B cell (primary cell): ENCODE results near the gene RAI1. TPM values are rescaled to one million over a fixed set of nuclear protein-coding genes. Genes with fewer than 3 reads are reported as not detected.

Experiments used
- ATAC-seq: fragments of 200-7000 bp; cut with Tn5 transposase; one replicate; pipeline ENCODE4 v1.10.0; 2021; ENCODE audit warnings: low read depth, mild to moderate bottlenecking, moderate number of reproducible peaks, moderate library complexity
- CTCF ChIA-PET: fragments of 350-600 bp; sonication (Branson Sonifier 250); formaldehyde crosslinking; loops from one replicate; lab custom pipeline; 2021; ENCODE audit warnings: antibody characterized with exemption, inconsistent platforms; lab: Charles Lee
- POLR2A ChIA-PET: fragments of 350-600 bp; sonication (Branson Sonifier 250); formaldehyde crosslinking; loops from one replicate; lab custom pipeline; 2021; ENCODE audit warnings: antibody characterized with exemption; lab: Charles Lee
- DNase-seq: peaks from one replicate; pipeline ENCODE4 v3.0.0; 2013
- H2AFZ ChIP-seq: 2 replicates; pipeline ENCODE4 v1.6.1; 2012; ENCODE audit warnings: mild to moderate bottlenecking, low read depth, low read length; ENCODE audit not compliant: insufficient read depth, poor library complexity, severe bottlenecking
- H3K27ac ChIP-seq, 2 donors: 1 replicate in 1 of 2; 2 replicates in 1 of 2; pipeline ENCODE4 v1.5.1; 2012 to 2013; ENCODE audit warnings: low read length in 2 of 2, mild to moderate bottlenecking in 2 of 2, moderate library complexity in 1 of 2
- H3K27me3 ChIP-seq, 4 experiments: fragments of 200-600 bp in 1 of 4; sonication (generic) in 1 of 4; replicated peaks in 1 of 4; 1 replicate in 2 of 4; 2 replicates in 2 of 4; pipeline versions ENCODE4 v1.6.1 to v1.7.0; 2013 to 2016; ENCODE audit warnings: low read length in 3 of 4, mild to moderate bottlenecking in 2 of 4, mixed read lengths in 1 of 4, moderate library complexity in 1 of 4; ENCODE audit not compliant: insufficient read depth in 4 of 4, control insufficient read depth in 3 of 4; ENCODE audit errors: control extremely low read depth in 1 of 4
- H3K36me3 ChIP-seq, 2 experiments: replicated peaks in 1 of 2; 1 replicate in 1 of 2; 2 replicates in 1 of 2; pipeline versions ENCODE4 v1.6.1 to v1.7.1; 2013; ENCODE audit warnings: low read length in 1 of 2; ENCODE audit not compliant: insufficient read depth in 2 of 2, control insufficient read depth in 1 of 2; ENCODE audit errors: control extremely low read depth in 1 of 2, extremely low read depth in 1 of 2
- H3K4me1 ChIP-seq, 2 donors: fragments of 200-600 bp in 1 of 2; sonication (generic) in 1 of 2; 1 replicate in 1 of 2; 2 replicates in 1 of 2; pipeline versions ENCODE4 v1.5.1 to v1.6.1; 2013 to 2017; ENCODE audit warnings: low read length in 2 of 2; ENCODE audit not compliant: control insufficient read depth in 2 of 2, insufficient read depth in 2 of 2
- H3K4me2 ChIP-seq: replicated peaks from 2 replicates; pipeline ENCODE3; 2012; ENCODE audit warnings: mild to moderate bottlenecking, low read depth, low read length; ENCODE audit not compliant: poor library complexity, severe bottlenecking
- H3K4me3 ChIP-seq, 5 experiments: fragments of 200-600 bp in 1 of 5; sonication (generic) in 1 of 5; 1 replicate in 3 of 5; 2 replicates in 2 of 5; pipeline versions ENCODE4 v1.5.1 to v1.7.0; 2011 to 2016; ENCODE audit warnings: low read length in 4 of 5, mild to moderate bottlenecking in 4 of 5, low read depth in 2 of 5, control low read depth in 1 of 5, moderate library complexity in 1 of 5; ENCODE audit not compliant: insufficient read depth in 1 of 5; ENCODE audit errors: control extremely low read depth in 1 of 5, extremely low read depth in 1 of 5
- H3K79me2 ChIP-seq: fragments of 200-600 bp; sonication (generic); one replicate; pipeline ENCODE4 v1.6.0; 2016; ENCODE audit warnings: low read length; ENCODE audit not compliant: control insufficient read depth, insufficient read depth
- H3K9ac ChIP-seq: fragments of 200-600 bp; sonication (generic); 2 replicates; pipeline ENCODE4 v1.6.1; 2017; ENCODE audit warnings: mild to moderate bottlenecking, low read length, moderate library complexity
- H3K9me3 ChIP-seq, 3 donors: one replicate each; pipeline versions ENCODE4 v1.6.1 to v1.7.1; 2013; ENCODE audit warnings: low read length in 2 of 3; ENCODE audit not compliant: control insufficient read depth in 2 of 3, insufficient read depth in 1 of 3; ENCODE audit errors: control extremely low read depth in 1 of 3
- H4K20me1 ChIP-seq: 2 replicates; pipeline ENCODE4 v1.6.0; 2012; ENCODE audit warnings: mild to moderate bottlenecking, low read length; ENCODE audit not compliant: insufficient read depth, control insufficient read depth, poor library complexity, severe bottlenecking
- H3K27ac Mint-ChIP-seq: one replicate; pipeline ENCODE4 v1.8.0; 2021; ENCODE audit warnings: mixed read lengths
- H3K27me3 Mint-ChIP-seq: one replicate; pipeline ENCODE4 v1.8.0; 2021; ENCODE audit warnings: mixed read lengths
- H3K4me1 Mint-ChIP-seq: one replicate; pipeline ENCODE4 v1.8.0; 2021; ENCODE audit warnings: mixed read lengths
- H3K4me3 Mint-ChIP-seq: one replicate; pipeline ENCODE4 v1.8.0; 2021; ENCODE audit warnings: mixed read lengths
- H3K9me3 Mint-ChIP-seq: one replicate; pipeline ENCODE4 v1.8.0; 2022; ENCODE audit warnings: mixed read lengths; ENCODE audit not compliant: insufficient read depth
- EZH2 ChIP-seq: IDR thresholded peaks from 2 replicates; pipeline ENCODE4 v1.6.1; 2012; ENCODE audit warnings: borderline replicate concordance, low read depth, mild to moderate bottlenecking, moderate library complexity, low read length; ENCODE audit not compliant: insufficient read depth, poor library complexity, severe bottlenecking
- WGBS: methylation state at CpG from one replicate; pipeline ENCODE4 v1.1.5; 2013; ENCODE audit warnings: missing lambda C conversion rate; ENCODE audit not compliant: insufficient coverage; 5-methylcytosine and 5-hydroxymethylcytosine counted together
- intact Hi-C: fragments of 100-400 bp; cut with micrococcal nuclease; formaldehyde crosslinking; loops from one replicate; pipeline ENCODE4 v1.10.0; 2022
- polyA plus RNA-seq: library from polyadenylated mRNA; depleted of rRNA; stranded (reverse); fragments of >200 nt; gene quantifications from 2 replicates; pipeline ENCODE4 v1.2.3, GENCODE V29; 2012
- total RNA-seq, 2 donors: library from RNA; stranded (reverse); fragments of 120-200 nt in 1 of 2; gene quantifications; 1 replicate in 1 of 2; 2 replicates in 1 of 2; pipeline versions ENCODE4 v1.2.3 to v1.2.4, GENCODE V29; 2013 to 2022
- TF ChIP-seq, protein P1 (sequence below): fragments of 200-600 bp; IDR thresholded peaks from one replicate; pipeline ENCODE4 v1.8.0; 2022; ENCODE audit warnings: antibody characterized with exemption, mild to moderate bottlenecking

Gene RAI1
- total and polyA plus RNA-seq, 2 donors (not counting 1 experiment from before 2014, with no cell fraction given), result 4.7 to 34.0 TPM

DNA sequence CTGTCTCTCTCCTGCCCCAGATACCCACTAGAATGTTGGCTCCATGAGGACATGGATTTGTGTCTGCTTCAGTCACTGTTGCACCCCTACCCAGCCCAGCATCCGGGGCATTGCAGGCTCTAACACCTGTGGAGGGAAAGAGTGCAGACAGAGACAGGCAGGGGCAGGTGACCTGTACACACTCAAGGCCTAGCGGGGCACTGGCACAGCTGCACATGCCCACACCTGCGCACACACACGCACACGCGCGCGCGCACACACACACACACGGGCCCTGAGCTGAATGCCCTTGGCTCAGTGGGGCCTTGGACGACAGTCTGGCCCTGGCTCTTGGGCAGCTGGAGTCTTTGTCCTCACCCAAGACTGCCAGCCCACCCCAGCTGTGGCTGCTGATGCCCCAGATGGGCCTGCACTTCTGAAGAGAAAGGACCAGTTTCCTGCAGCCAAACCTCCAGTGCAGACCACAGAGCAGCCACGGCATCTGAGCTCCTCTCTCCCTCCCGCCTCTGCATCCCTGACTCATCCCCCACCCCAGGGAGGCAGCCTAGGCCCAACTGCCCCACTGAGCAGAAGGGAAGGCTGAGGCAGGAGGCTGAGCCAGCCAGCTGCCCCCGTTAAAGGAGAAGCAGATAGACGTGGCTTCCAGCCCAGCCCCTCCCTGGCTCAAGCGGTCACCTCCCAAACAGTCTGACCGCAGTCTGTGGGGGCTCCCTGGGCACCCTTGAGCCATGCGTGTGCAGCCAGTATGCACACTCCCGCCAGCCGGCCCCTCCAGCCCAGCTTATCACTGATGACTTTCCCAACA lies 12.3 kb upstream of the RAI1 start:
- no peak overlapping the region for H3K4me2 ChIP-seq
- no peak for TF ChIP-seq EZH2
- TF ChIP-seq, protein P1, sequence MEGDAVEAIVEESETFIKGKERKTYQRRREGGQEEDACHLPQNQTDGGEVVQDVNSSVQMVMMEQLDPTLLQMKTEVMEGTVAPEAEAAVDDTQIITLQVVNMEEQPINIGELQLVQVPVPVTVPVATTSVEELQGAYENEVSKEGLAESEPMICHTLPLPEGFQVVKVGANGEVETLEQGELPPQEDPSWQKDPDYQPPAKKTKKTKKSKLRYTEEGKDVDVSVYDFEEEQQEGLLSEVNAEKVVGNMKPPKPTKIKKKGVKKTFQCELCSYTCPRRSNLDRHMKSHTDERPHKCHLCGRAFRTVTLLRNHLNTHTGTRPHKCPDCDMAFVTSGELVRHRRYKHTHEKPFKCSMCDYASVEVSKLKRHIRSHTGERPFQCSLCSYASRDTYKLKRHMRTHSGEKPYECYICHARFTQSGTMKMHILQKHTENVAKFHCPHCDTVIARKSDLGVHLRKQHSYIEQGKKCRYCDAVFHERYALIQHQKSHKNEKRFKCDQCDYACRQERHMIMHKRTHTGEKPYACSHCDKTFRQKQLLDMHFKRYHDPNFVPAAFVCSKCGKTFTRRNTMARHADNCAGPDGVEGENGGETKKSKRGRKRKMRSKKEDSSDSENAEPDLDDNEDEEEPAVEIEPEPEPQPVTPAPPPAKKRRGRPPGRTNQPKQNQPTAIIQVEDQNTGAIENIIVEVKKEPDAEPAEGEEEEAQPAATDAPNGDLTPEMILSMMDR, result no peak
- no peaks in the 10 kb centered on the region for H3K79me2 ChIP-seq

DNA sequence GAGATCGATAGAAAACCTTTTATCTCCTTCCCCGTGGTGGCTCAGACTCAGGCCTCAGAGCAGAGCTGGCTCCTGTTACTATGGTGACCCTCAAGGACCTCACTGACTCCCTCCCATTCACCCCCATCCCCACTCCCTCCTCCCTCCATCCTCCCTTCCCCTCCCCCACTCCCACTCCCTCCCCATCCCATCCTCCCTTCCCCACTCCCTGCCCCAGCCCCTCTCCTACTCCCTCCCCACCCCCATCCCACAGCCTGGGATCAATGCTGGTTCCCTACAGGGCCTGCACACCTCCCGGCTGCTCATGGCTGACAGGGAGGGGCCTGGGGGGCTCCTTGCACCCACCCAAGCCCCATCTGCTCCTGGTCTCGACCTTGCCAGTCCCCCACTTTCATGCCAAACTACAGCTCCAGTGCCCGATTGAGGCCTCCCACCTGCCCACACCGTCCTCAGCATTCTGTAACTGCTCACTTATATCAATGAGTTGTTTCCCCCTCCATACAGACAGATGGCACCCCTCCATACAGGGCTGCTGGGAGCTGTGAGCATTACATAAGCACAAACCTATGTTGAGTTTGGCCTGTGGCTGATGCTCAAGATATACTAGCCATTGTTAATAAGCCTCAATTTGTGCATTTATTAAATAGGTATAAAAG lies 11.6 kb upstream of the RAI1 start:
- Histone ChIP-seq H3K79me2 (no peaks in the 10 kb centered on the region), H3K27ac (no peak overlapping the region), H3K4me2 (no peak overlapping the region), H3K4me3 (no peak overlapping the region), H3K4me1 (peaks cover 7 to 12% of the 10 kb centered on the region in 2 donors), H3K9me3 (no peaks in the 10 kb centered on the region), H4K20me1 (no peaks in the 10 kb centered on the region), H2AFZ (no peak overlapping the region), H3K27me3 (no peaks in the 10 kb centered on the region), H3K9ac (no peak overlapping the region), H3K36me3 (no peaks in the 10 kb centered on the region)
- ChIA-PET CTCF (no interaction called here), POLR2A (no interaction called here)
- Mint-ChIP-seq H3K4me1 (peaks cover 19% of the 10 kb centered on the region), H3K4me3 (no peak overlapping the region), H3K9me3 (no peaks in the 10 kb centered on the region), H3K27me3 (no peaks in the 10 kb centered on the region), H3K27ac (no peak overlapping the region)
- no peak for TF ChIP-seq EZH2
- TF ChIP-seq, protein P1, result no peak
- ATAC-seq (no peak), DNase-seq (no peak)
- 96% methylated on average over 6 of the region's 6 CpGs for WGBS
- intact Hi-C loops, result no loop called here

More for the DNA sequence above, 12.3 kb upstream of the RAI1 start:
- Histone ChIP-seq H3K27me3 (no peaks in the 10 kb centered on the region), H3K9ac (no peak overlapping the region), H3K27ac (no peak overlapping the region), H3K9me3 (no peaks in the 10 kb centered on the region), H3K4me1 (peaks cover 7 to 12% of the 10 kb centered on the region in 2 donors), H3K36me3 (no peaks in the 10 kb centered on the region), H3K4me3 (no peak overlapping the region), H2AFZ (no peak overlapping the region), H4K20me1 (no peaks in the 10 kb centered on the region)
- H3K4me1 Mint-ChIP-seq, result peaks cover 22% of the 10 kb centered on the region
- no peak overlapping the region for H3K4me3 Mint-ChIP-seq
- intact Hi-C loops, result no loop called here
- no peak for ATAC-seq
- no peaks in the 10 kb centered on the region for H3K9me3 Mint-ChIP-seq
- 84% methylated on average over 19 of the region's 20 CpGs for WGBS
- ChIA-PET POLR2A (no interaction called here), CTCF (interaction anchor here (0.7 kb wide), 1 partner anchor 12 kb away, joined by 3 read pairs; no protein-coding TSS in a partner anchor)
- no peak overlapping the region for H3K27ac Mint-ChIP-seq
- DNase-seq, result no peak
- H3K27me3 Mint-ChIP-seq, result no peaks in the 10 kb centered on the region
